OCI-LY7 (cell line): ENCODE data around the gene PRICKLE2. TPM values are rescaled to one million over a fixed set of nuclear protein-coding genes. Genes with fewer than 3 reads are reported as not detected.

ENCODE experiments used
- BruUV-seq: library from RNA; stranded (reverse); fragments of 400-500 nt; replicated peaks from 2 replicates; lab custom pipeline; 2021; lab: Mats Ljungman, UMichigan
- CTCF ChIA-PET: fragments of 300-600 bp; sonication (Branson Sonifier 250); formaldehyde crosslinking; loops from one replicate; lab custom pipeline; 2022; ENCODE audit warnings: antibody characterized with exemption; ENCODE audit not compliant: unreplicated experiment; lab: Charles Lee
- POLR2A ChIA-PET: fragments of 300-600 bp; sonication (Branson Sonifier 250); formaldehyde crosslinking; loops from one replicate; lab custom pipeline; 2022; ENCODE audit warnings: antibody characterized with exemption; lab: Charles Lee
- DNase-seq: peaks from one replicate; pipeline ENCODE4 v3.0.0-alpha.2; 2015; ENCODE audit warnings: low spot score
- H2AFZ ChIP-seq: fragments of 200-600 bp; sonication (generic), shearing (Covaris generic); 2 replicates; pipeline ENCODE4 v1.6.1; 2014; ENCODE audit warnings: mild to moderate bottlenecking, antibody characterized with exemption, low read length, moderate library complexity
- H3K27ac ChIP-seq: fragments of 200-600 bp; sonication (generic); 2 replicates; pipeline ENCODE4 v1.5.1; 2014; ENCODE audit warnings: mixed run types, low read depth, mild to moderate bottlenecking, moderate library complexity, low read length, inconsistent platforms; ENCODE audit not compliant: poor library complexity, severe bottlenecking
- H3K36me3 ChIP-seq: fragments of 200-600 bp; sonication (generic); 2 replicates; pipeline ENCODE4 v1.6.1; 2014; ENCODE audit warnings: mild to moderate bottlenecking, antibody characterized with exemption, low read length, moderate library complexity, mixed read lengths; ENCODE audit not compliant: insufficient read depth
- H3K4me1 ChIP-seq: fragments of 200-600 bp; sonication (generic); 2 replicates; pipeline ENCODE4 v1.5.1; 2014; ENCODE audit warnings: mild to moderate bottlenecking, low read length; ENCODE audit not compliant: insufficient read depth, poor library complexity, severe bottlenecking
- H3K4me2 ChIP-seq: fragments of 200-600 bp; sonication (generic); 2 replicates; pipeline ENCODE4 v1.6.1; 2014; ENCODE audit warnings: mild to moderate bottlenecking, low read length
- H3K4me3 ChIP-seq: fragments of 200-600 bp; sonication (generic); 2 replicates; pipeline ENCODE4 v1.5.1; 2014; ENCODE audit warnings: mild to moderate bottlenecking, low read depth, low read length; ENCODE audit not compliant: poor library complexity, severe bottlenecking
- H3K79me2 ChIP-seq: fragments of 200-600 bp; sonication (generic); 2 replicates; pipeline ENCODE4 v1.6.1; 2016; ENCODE audit warnings: low read depth, mild to moderate bottlenecking, low read length, moderate library complexity, mixed read lengths; ENCODE audit not compliant: insufficient read depth
- H3K9me2 ChIP-seq: fragments of 200-600 bp; sonication (generic); 2 replicates; pipeline ENCODE4 v1.6.1; 2016; ENCODE audit warnings: mild to moderate bottlenecking, low read length, mixed read lengths; ENCODE audit not compliant: insufficient read depth
- H3K9me3 ChIP-seq: fragments of 200-600 bp; sonication (generic); 2 replicates; pipeline ENCODE4 v1.6.1; 2014; ENCODE audit warnings: mild to moderate bottlenecking, mixed run types, low read length, mixed read lengths
- H4K20me1 ChIP-seq: fragments of 200-600 bp; sonication (generic); 2 replicates; pipeline ENCODE4 v1.6.1; 2014; ENCODE audit warnings: mild to moderate bottlenecking, antibody characterized with exemption, low read length, moderate library complexity, mixed read lengths; ENCODE audit not compliant: insufficient read depth
- EZH2phosphoT487 ChIP-seq: fragments of 200-600 bp; sonication (generic); IDR thresholded peaks from 2 replicates; pipeline ENCODE4 v1.6.1; 2018; ENCODE audit warnings: low read depth, borderline replicate concordance, mild to moderate bottlenecking, mixed run types, antibody characterized with exemption, low read length, moderate library complexity, mixed read lengths
- intact Hi-C: fragments of 100-400 bp; cut with micrococcal nuclease; formaldehyde crosslinking; loops from one replicate; pipeline ENCODE4 v1.10.0; 2022; ENCODE audit not compliant: unreplicated experiment
- total RNA-seq, 2 experiments: library from RNA; depleted of rRNA in 1 of 2; stranded (reverse); fragments of >200 nt in 1 of 2; shearing (Covaris generic) in 1 of 2; gene quantifications; 2 replicates each; pipeline ENCODE4 v1.2.3, GENCODE V29; 2014 to 2022
- TF ChIP-seq, protein P1 (sequence below): fragments of 200-600 bp; sonication (generic); conservative IDR thresholded peaks from 2 replicates; pipeline ENCODE4 v1.5.1; 2014; ENCODE audit warnings: mild to moderate bottlenecking, antibody characterized with exemption, low read length, moderate library complexity, mixed read lengths

The PRICKLE2 gene
- total RNA-seq, 2 experiments from 2014 or later: 2.0 to 3.9 TPM

DNA sequence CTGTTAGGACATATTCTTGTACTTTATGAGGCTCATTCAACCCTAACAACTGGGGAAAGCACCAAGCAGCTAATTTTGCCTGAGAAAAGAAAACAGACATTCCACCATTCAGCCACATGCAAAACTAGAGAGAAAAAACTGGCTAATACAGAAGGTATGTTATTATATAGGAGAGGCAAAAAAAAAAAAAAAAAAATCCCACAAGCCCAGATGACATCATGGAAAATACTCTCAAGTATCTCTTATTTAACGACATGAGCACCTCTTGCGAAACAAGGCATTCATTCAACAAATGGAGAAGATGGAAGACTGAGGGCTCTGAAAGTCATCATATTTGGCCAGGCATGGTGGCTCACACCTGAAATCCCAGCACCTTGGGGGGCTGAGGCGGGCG lies 61.5 kb downstream of the PRICKLE2 start:
- Histone ChIP-seq H3K79me2 (no peaks in the 10 kb centered on the region), H3K36me3 (no peaks in the 10 kb centered on the region), H3K9me2 (no peaks in the 10 kb centered on the region), H4K20me1 (no peaks in the 10 kb centered on the region), H2AFZ (no peak overlapping the region), H3K4me2 (no peak overlapping the region), H3K9me3 (no peaks in the 10 kb centered on the region), H3K4me1 (no peaks in the 10 kb centered on the region), H3K27ac (no peak overlapping the region), H3K4me3 (no peak overlapping the region)
- intact Hi-C loops: no loop called here
- DNase-seq: no peak
- CTCF ChIA-PET: no interaction called here
- BruUV-seq: no TSS peak
- no peak for TF ChIP-seq EZH2phosphoT487
- TF ChIP-seq, protein P1, sequence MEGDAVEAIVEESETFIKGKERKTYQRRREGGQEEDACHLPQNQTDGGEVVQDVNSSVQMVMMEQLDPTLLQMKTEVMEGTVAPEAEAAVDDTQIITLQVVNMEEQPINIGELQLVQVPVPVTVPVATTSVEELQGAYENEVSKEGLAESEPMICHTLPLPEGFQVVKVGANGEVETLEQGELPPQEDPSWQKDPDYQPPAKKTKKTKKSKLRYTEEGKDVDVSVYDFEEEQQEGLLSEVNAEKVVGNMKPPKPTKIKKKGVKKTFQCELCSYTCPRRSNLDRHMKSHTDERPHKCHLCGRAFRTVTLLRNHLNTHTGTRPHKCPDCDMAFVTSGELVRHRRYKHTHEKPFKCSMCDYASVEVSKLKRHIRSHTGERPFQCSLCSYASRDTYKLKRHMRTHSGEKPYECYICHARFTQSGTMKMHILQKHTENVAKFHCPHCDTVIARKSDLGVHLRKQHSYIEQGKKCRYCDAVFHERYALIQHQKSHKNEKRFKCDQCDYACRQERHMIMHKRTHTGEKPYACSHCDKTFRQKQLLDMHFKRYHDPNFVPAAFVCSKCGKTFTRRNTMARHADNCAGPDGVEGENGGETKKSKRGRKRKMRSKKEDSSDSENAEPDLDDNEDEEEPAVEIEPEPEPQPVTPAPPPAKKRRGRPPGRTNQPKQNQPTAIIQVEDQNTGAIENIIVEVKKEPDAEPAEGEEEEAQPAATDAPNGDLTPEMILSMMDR: no peak
- POLR2A ChIA-PET: no interaction called here

GRCh38 chr3:64163019-64163754 lies 62.1 kb downstream of the PRICKLE2 start:
- no peak for DNase-seq
- no TSS peak for BruUV-seq
- H3K4me2 ChIP-seq: no peak overlapping the region
- H3K9me2 ChIP-seq: no peaks in the 10 kb centered on the region
- no peaks in the 10 kb centered on the region for H3K4me1 ChIP-seq
- no peak overlapping the region for H2AFZ ChIP-seq
- CTCF ChIA-PET: no interaction called here
- no peak overlapping the region for H3K27ac ChIP-seq
- intact Hi-C loops: no loop called here
- TF ChIP-seq EZH2phosphoT487: no peak
- TF ChIP-seq, protein P1: no peak
- H3K79me2 ChIP-seq: no peaks in the 10 kb centered on the region
- H3K9me3 ChIP-seq: no peaks in the 10 kb centered on the region
- no peaks in the 10 kb centered on the region for H4K20me1 ChIP-seq
- no peaks in the 10 kb centered on the region for H3K36me3 ChIP-seq
- H3K4me3 ChIP-seq: no peak overlapping the region
- POLR2A ChIA-PET: no interaction called here

DNA sequence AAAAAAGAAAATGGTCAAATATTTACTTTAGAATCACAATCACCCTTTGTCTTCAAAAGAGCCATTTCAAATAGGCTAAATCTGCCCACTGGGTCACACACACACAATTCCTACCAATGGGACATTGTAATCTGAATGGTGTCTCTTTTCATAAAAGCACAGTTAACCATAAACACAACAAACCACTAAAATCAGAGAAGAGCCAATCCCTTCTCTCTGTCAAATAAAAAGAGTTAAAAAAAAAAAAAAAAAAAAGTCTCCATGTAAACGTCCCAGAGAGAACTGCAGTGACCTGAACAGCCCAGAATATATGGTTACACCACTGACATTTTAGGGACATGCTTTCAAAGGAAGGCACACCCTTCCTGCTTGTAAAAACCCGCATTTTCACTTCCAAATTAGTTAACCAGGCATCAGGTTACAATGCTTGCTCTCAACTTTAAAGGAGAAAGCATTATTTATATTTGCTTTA lies 63.7 kb downstream of the PRICKLE2 start:
- no peak for DNase-seq
- Histone ChIP-seq H4K20me1 (no peaks in the 10 kb centered on the region), H3K9me3 (no peaks in the 10 kb centered on the region), H3K4me1 (no peaks in the 10 kb centered on the region), H3K9me2 (no peaks in the 10 kb centered on the region), H2AFZ (no peak overlapping the region), H3K4me2 (no peak overlapping the region), H3K79me2 (no peaks in the 10 kb centered on the region), H3K4me3 (no peak overlapping the region), H3K27ac (no peak overlapping the region), H3K36me3 (no peaks in the 10 kb centered on the region)
- no TSS peak for BruUV-seq
- TF ChIP-seq, protein P1: no peak
- TF ChIP-seq EZH2phosphoT487: no peak
- POLR2A ChIA-PET: interaction anchor here (0.6 to 0.9 kb wide), 3 partner anchors 12 to 774 kb away, joined by 3 to 4 read pairs (median 3); no protein-coding TSS in a partner anchor
- CTCF ChIA-PET: no interaction called here
- intact Hi-C loops: no loop called here
